Activated CD4-positive, alpha-beta T cell treated with anti-CD3 and anti-CD28 coated beads, Interleukin-2, Interleukin-6, amounts not matched to agents 100 ng/mL and 50 ng/mL, durations not matched to agents 16 hours and 8 hours (primary cell): ENCODE data around the gene MRPL58.
A peak's percentile ranks its signal among the peaks of the same experiment; 100 is the strongest.
"Not testable (repeated sequence)": the region's sequence is repeated elsewhere in the genome, so short reads cannot be mapped to it uniquely, and the experiment has no call there.

Source experiments
- DNase-seq: peaks from one replicate; pipeline ENCODE4 v3.0.0-alpha.2; 2020

Gene MRPL58

DNA sequence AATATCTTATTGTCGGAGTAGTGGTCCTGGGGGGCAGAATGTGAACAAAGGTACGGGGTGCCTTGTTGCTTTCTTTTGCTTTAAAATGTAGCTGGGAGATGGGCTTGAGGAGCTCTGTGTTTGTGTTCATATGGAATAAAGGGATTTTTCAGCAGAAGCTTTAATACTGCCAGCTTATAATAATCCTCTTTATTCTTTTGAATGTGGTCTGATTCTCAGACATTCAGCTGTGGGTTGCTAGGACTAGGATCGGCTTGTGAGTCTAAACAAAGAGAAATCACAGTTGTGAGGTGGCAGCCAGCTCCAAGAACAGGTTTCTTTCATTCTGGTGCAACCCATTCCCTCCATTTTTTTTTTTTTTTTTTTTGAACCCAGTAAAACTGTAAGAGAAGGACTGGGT is 7.2 kb downstream of the MRPL58 start:
- DNase-seq = no peak

- no peak for DNase-seq
These were observed 8.1 kb downstream of the MRPL58 start for GRCh38 chr17:75020331-75021110.

DNA sequence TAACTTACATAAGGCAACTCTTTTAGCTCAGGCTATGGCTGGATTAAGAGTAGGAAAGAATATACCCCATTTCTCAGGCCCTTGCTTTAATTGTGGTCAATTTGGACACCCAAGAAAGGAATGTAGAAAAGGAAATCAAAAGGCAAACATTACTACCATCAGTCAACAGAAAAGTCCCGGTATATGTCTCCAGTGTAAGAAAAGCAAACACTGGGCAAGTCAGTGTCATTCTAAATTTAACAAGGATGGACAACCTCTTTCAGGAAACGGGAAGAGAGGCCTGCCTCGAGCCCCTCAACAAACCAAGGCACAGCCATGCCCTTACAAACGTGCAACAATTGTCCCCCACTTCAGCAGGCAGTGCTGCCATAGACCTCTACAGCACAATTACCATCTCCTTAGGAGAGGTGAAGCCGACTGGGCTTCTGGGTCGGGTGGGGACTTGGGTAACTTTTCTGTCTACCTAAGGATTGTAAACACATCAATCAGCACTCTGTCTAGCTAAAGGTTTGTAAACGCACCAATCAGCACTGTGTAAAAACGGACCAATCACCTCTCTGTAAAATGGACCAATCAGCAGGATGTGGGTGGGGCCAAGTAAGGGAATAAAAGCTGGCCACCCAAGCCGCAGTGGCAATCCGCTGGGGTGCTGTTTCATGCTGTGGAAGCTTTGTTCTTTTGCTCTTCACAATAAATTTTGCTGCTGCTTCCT is 12.4 kb downstream of the MRPL58 start:
- peak; percentile 39 for DNase-seq

GRCh38 chr17:75025398-75025734 is 12.9 kb downstream of the MRPL58 start:
- DNase-seq = not testable (repeated sequence)

DNA sequence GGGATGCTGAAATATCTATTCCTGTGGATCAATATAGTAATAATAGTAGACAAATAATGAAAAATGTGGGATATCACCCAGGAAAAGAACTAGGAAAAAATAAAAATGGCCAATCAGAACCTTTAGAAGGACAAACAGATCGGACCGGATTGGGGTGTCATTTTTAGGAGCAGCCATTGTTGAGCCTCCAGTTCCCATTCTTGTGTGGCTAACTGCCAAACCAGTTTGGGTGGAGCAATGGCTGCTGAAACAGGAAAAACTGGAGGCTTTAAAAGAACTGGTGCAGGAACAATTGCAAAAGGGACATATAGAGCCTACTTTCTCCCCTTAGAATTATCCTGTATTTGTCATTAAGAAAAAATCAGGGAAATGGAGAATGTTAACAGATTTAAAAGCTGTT is 14.2 kb downstream of the MRPL58 start:
- not testable (repeated sequence) for DNase-seq

DNA sequence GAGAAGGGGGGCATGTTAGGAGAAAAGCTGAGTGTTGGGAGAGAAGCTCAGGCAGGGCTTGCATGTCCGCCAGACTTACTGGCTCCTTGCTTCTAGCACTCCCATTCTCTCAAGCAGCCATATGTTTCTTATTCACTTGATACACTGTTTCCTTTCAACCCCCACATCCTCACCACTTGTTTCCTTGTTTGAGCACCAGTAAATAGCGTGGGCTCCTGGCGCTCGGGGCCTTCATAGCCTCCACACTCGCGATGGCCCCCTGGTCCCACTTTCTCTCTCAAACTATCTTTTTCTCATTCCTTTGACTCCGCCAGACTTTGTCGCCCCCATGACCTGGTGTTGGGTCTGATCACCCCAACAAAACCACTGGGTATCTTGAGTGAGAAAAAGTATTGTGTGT is 17.7 kb downstream of the MRPL58 start:
- DNase-seq = no peak

DNA sequence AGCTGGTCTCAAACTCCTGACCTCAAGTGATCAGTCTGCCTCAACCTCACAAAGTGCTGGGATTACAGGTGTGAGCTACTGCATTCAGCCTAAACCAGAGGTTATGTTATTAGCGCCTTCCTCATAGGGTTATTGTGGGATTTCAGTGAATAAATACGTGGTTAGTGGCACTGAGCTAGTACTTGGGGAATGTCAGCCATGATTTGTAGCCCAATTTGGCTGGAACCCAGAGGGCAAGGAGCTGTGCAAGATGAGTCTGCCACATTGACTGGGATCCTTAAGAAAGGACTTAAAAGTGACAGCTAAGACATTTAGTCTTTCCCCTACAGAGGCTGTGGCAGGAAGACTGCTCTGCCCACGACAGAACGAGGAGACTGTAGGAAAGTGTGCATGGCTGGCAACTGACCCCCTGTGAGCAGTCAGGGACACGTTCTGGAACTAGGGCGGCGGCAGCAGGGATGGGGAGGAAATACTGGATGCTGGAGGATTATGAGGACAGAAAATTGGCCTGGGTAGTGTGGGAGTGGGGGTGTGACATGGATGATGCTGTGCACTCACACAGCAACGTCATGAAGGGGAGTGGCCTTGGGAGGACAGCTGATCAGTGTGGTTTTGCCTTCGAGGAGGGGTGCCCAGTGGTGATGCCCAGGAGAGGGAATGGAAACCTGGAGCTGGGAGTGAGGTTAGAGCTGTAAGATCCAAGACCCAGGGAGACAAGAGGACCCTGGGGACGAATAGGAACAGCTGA is 19.7 kb downstream of the MRPL58 start:
- peak; percentile 61 for DNase-seq

DNA sequence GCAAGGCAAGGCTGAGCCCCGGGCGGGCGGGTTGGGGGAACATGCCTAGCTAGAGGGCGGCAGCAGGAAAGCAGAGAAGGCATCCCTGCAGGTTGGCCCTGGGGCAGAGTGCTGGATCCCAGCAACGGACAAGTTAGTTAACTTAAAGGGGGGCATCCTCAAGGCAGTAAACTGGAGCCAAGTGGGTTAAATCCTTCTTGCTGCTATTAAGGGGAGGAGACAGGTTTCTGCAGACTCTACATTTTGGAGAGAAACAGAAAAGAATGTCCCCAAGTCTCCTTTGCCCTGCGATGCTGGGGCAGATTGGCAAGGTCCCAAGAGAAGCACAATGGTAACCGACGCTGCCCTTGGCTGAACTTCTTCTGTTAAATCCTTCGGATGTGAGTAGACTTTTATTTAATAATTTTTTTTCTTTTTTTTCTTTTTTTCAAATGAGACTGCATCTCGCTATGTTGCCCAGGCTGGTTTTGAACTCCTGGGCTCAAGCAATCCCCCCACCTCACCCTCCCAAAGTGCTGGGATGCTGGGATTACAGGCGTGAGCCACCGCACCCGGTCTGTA is 20.3 kb downstream of the MRPL58 start:
- DNase-seq = no peak

DNA sequence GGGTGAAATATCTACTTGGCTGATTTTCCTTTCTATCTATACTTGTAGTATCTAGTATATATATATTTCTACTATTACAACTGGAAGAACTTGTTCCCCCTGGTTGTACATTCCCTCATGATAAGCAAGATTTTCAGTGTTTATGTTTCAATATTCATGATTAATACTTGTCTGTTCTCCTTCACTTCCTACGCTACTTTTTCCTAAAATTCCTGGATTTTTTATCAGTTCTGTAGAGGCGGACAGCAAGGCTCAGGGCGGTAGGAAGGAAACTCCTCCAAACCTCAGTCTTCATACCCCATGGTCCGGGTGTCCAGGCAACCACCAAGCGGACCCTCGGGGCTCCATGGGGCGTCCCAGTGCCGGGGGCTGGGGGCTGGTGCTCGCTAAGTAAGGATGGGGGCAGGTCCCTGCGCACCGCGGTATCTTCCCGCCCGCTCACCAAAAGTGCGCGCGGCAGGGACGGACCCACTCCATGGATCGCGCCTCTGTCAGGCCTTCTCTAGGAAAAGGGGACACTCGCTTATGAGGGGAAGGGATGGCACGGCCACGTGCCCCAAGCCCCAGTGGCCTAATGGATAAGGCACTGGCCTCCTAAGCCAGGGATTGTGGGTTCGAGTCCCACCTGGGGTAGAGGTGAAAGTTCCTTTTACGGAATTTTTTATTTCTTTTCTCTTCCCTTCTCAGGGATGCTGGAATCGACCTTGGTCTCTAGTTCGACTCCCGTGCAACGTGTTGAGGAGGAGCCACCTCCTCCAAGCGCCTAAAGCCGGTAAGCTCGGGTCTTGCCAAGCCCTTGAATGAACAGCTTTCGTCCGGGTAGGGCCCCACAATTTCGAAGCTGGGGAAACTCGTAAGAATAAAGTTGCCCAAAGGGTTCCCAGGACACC is 21.1 kb downstream of the MRPL58 start:
- DNase-seq = peak; percentile 98

- peak; percentile 98 for DNase-seq
These were observed 21.9 kb downstream of the MRPL58 start for GRCh38 chr17:75034236-75034908.

GRCh38 chr17:75036643-75037268 is 24.3 kb downstream of the MRPL58 start:
- DNase-seq = peak; percentile 73

- no peak for DNase-seq
These were observed 26.8 kb downstream of the MRPL58 start for GRCh38 chr17:75039238-75039637.

GRCh38 chr17:75041656-75042280 is 29.3 kb downstream of the MRPL58 start:
- no peak for DNase-seq

DNA sequence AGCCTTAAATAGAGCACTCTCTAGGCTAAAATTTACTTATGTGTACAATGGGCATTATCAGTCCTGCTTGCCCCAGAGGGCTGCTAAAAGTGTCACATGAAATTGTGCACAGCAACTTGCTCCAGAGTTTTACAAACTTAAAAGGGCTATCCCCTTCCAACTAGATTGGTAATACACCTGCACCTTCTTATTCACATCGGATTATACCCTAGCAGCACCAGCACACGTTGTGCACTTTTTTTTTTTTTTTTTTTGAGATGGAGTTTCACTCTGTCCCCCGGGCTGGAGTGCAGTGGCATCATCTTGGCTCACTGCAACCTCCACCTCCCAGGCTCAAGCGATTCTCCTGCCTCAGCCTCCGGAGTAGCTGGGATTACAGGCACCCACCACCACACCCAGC is 31.3 kb downstream of the MRPL58 start:
- not testable (repeated sequence) for DNase-seq

DNA sequence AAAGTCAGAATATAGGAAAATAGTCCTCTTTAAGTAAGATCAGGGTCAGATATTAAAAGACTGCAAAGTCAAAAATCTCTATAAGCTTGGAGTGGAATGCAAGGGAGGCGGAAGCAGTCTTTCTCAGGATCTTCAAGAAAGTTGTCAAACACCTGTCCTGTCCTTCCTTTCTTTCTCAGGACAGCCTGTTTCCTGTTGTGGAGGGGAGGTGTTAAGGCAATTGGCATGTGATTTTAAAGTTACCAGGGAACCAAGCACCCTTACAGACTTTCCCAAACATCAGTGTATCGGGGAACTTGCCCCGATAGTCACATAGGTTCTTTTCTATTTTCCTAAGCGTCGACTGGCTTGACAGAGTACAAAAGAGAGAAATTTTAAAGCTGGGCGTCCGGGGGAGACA is 32.2 kb downstream of the MRPL58 start:
- DNase-seq = no peak

- DNase-seq = not testable (repeated sequence)
These were observed 33.5 kb downstream of the MRPL58 start for GRCh38 chr17:75045946-75046406.

- DNase-seq = peak; percentile 98
These were observed 34.2 kb downstream of the MRPL58 start, which contains the start of the genes ATP5PD and KCTD2 for GRCh38 chr17:75046407-75047289. TSS of gene ATP5PD (minus strand) at chr17:75046969. CDS start at chr17:75042650, 4,319 bp downstream. TSS of gene KCTD2 (plus strand) at chr17:75047225. CDS start at chr17:75047251, 26 bp downstream.

- peak; percentile 26 for DNase-seq
These were observed 35.1 kb downstream of the MRPL58 start for GRCh38 chr17:75047398-75048098.
